OCI-LY7 (cell line): ENCODE measurements around the gene AMOTL1. TPM values are rescaled to one million over a fixed set of nuclear protein-coding genes. Genes with fewer than 3 reads are reported as not detected.

Source experiments
- BruUV-seq: library from RNA; stranded (reverse); fragments of 400-500 nt; replicated peaks from 2 replicates; lab custom pipeline; 2021; lab: Mats Ljungman, UMichigan
- CTCF ChIA-PET: fragments of 300-600 bp; sonication (Branson Sonifier 250); formaldehyde crosslinking; loops from one replicate; lab custom pipeline; 2022; ENCODE audit warnings: antibody characterized with exemption; ENCODE audit not compliant: unreplicated experiment; lab: Charles Lee
- POLR2A ChIA-PET: fragments of 300-600 bp; sonication (Branson Sonifier 250); formaldehyde crosslinking; loops from one replicate; lab custom pipeline; 2022; ENCODE audit warnings: antibody characterized with exemption; lab: Charles Lee
- DNase-seq: peaks from one replicate; pipeline ENCODE4 v3.0.0-alpha.2; 2015; ENCODE audit warnings: low spot score
- H2AFZ ChIP-seq: fragments of 200-600 bp; sonication (generic), shearing (Covaris generic); 2 replicates; pipeline ENCODE4 v1.6.1; 2014; ENCODE audit warnings: mild to moderate bottlenecking, antibody characterized with exemption, low read length, moderate library complexity
- H3K27ac ChIP-seq: fragments of 200-600 bp; sonication (generic); 2 replicates; pipeline ENCODE4 v1.5.1; 2014; ENCODE audit warnings: mixed run types, low read depth, mild to moderate bottlenecking, moderate library complexity, low read length, inconsistent platforms; ENCODE audit not compliant: poor library complexity, severe bottlenecking
- H3K36me3 ChIP-seq: fragments of 200-600 bp; sonication (generic); 2 replicates; pipeline ENCODE4 v1.6.1; 2014; ENCODE audit warnings: mild to moderate bottlenecking, antibody characterized with exemption, low read length, moderate library complexity, mixed read lengths; ENCODE audit not compliant: insufficient read depth
- H3K4me1 ChIP-seq: fragments of 200-600 bp; sonication (generic); 2 replicates; pipeline ENCODE4 v1.5.1; 2014; ENCODE audit warnings: mild to moderate bottlenecking, low read length; ENCODE audit not compliant: insufficient read depth, poor library complexity, severe bottlenecking
- H3K4me2 ChIP-seq: fragments of 200-600 bp; sonication (generic); 2 replicates; pipeline ENCODE4 v1.6.1; 2014; ENCODE audit warnings: mild to moderate bottlenecking, low read length
- H3K4me3 ChIP-seq: fragments of 200-600 bp; sonication (generic); 2 replicates; pipeline ENCODE4 v1.5.1; 2014; ENCODE audit warnings: mild to moderate bottlenecking, low read depth, low read length; ENCODE audit not compliant: poor library complexity, severe bottlenecking
- H3K79me2 ChIP-seq: fragments of 200-600 bp; sonication (generic); 2 replicates; pipeline ENCODE4 v1.6.1; 2016; ENCODE audit warnings: low read depth, mild to moderate bottlenecking, low read length, moderate library complexity, mixed read lengths; ENCODE audit not compliant: insufficient read depth
- H3K9me2 ChIP-seq: fragments of 200-600 bp; sonication (generic); 2 replicates; pipeline ENCODE4 v1.6.1; 2016; ENCODE audit warnings: mild to moderate bottlenecking, low read length, mixed read lengths; ENCODE audit not compliant: insufficient read depth
- H3K9me3 ChIP-seq: fragments of 200-600 bp; sonication (generic); 2 replicates; pipeline ENCODE4 v1.6.1; 2014; ENCODE audit warnings: mild to moderate bottlenecking, mixed run types, low read length, mixed read lengths
- H4K20me1 ChIP-seq: fragments of 200-600 bp; sonication (generic); 2 replicates; pipeline ENCODE4 v1.6.1; 2014; ENCODE audit warnings: mild to moderate bottlenecking, antibody characterized with exemption, low read length, moderate library complexity, mixed read lengths; ENCODE audit not compliant: insufficient read depth
- CTCF ChIP-seq: fragments of 200-600 bp; sonication (generic); conservative IDR thresholded peaks from 2 replicates; pipeline ENCODE4 v1.5.1; 2014; ENCODE audit warnings: mild to moderate bottlenecking, antibody characterized with exemption, low read length, moderate library complexity, mixed read lengths
- EZH2phosphoT487 ChIP-seq: fragments of 200-600 bp; sonication (generic); IDR thresholded peaks from 2 replicates; pipeline ENCODE4 v1.6.1; 2018; ENCODE audit warnings: low read depth, borderline replicate concordance, mild to moderate bottlenecking, mixed run types, antibody characterized with exemption, low read length, moderate library complexity, mixed read lengths
- intact Hi-C: fragments of 100-400 bp; cut with micrococcal nuclease; formaldehyde crosslinking; loops from one replicate; pipeline ENCODE4 v1.10.0; 2022; ENCODE audit not compliant: unreplicated experiment
- total RNA-seq, 2 experiments: library from RNA; depleted of rRNA in 1 of 2; stranded (reverse); fragments of >200 nt in 1 of 2; shearing (Covaris generic) in 1 of 2; gene quantifications; 2 replicates each; pipeline ENCODE4 v1.2.3, GENCODE V29; 2014 to 2022

The AMOTL1 gene
- total RNA-seq, 2 experiments from 2014 or later = not detected

DNA sequence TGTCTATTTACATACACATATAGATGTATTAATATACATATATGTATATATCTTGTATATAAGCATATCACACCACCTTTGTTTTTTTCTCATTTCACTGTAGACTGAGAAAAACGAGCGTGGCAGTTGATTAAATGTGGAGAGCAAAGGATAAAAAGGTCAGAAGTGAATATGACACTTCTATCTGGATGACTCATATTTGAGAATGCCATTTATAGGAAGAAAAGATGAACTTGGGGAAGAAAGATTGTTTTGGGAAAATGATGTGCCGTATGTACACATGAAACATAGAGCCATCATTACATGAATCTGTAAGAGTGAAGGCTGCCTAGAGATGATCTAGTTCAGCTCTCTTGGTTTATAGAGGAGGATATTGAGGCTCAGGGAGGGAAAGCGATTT, 28.7 kb downstream of the AMOTL1 start:
- no peaks in the 10 kb centered on the region for H3K36me3 ChIP-seq
- H3K27ac ChIP-seq = no peak overlapping the region
- intact Hi-C loops = no loop called here
- H3K9me2 ChIP-seq = no peaks in the 10 kb centered on the region
- H3K4me3 ChIP-seq = no peak overlapping the region
- H3K4me2 ChIP-seq = no peak overlapping the region
- POLR2A ChIA-PET = no interaction called here
- no peak overlapping the region for H2AFZ ChIP-seq
- no peaks in the 10 kb centered on the region for H4K20me1 ChIP-seq
- H3K79me2 ChIP-seq = no peaks in the 10 kb centered on the region
- H3K9me3 ChIP-seq = no peaks in the 10 kb centered on the region
- TF ChIP-seq EZH2phosphoT487 (no peak), CTCF (no peak)
- no TSS peak for BruUV-seq
- no peaks in the 10 kb centered on the region for H3K4me1 ChIP-seq
- CTCF ChIA-PET = no interaction called here
- DNase-seq = no peak

DNA sequence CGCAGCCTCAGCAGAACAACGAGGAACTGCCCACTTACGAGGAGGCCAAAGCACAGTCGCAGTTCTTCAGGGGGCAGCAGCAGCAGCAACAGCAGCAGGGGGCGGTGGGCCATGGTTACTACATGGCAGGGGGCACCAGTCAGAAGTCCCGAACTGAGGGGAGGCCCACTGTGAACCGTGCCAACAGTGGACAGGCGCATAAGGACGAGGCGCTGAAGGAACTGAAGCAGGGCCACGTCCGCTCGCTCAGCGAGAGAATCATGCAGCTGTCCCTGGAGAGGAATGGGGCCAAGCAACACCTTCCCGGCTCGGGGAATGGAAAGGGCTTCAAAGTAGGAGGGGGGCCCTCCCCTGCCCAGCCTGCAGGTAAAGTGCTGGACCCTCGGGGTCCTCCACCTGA, 31.6 kb downstream of the AMOTL1 start:
- no peak overlapping the region for H2AFZ ChIP-seq
- no peak for DNase-seq
- no peak overlapping the region for H3K27ac ChIP-seq
- no peak overlapping the region for H3K4me3 ChIP-seq
- intact Hi-C loops = no loop called here
- ChIA-PET CTCF (no interaction called here), POLR2A (no interaction called here)
- no peaks in the 10 kb centered on the region for H3K36me3 ChIP-seq
- H3K9me2 ChIP-seq = no peaks in the 10 kb centered on the region
- TF ChIP-seq EZH2phosphoT487 (no peak), CTCF (no peak)
- no TSS peak for BruUV-seq
- no peaks in the 10 kb centered on the region for H4K20me1 ChIP-seq
- H3K9me3 ChIP-seq = no peaks in the 10 kb centered on the region
- no peaks in the 10 kb centered on the region for H3K4me1 ChIP-seq
- H3K4me2 ChIP-seq = no peak overlapping the region
- no peaks in the 10 kb centered on the region for H3K79me2 ChIP-seq

GRCh38 chr11:94800414-94800813, 32.3 kb downstream of the AMOTL1 start:
- H3K36me3 ChIP-seq = no peaks in the 10 kb centered on the region
- no peaks in the 10 kb centered on the region for H4K20me1 ChIP-seq
- H3K4me1 ChIP-seq = no peaks in the 10 kb centered on the region
- H3K27ac ChIP-seq = no peak overlapping the region
- no peak overlapping the region for H2AFZ ChIP-seq
- no peaks in the 10 kb centered on the region for H3K79me2 ChIP-seq
- no peaks in the 10 kb centered on the region for H3K9me3 ChIP-seq
- intact Hi-C loops = no loop called here
- H3K4me3 ChIP-seq = no peak overlapping the region
- ChIA-PET CTCF (no interaction called here), POLR2A (no interaction called here)
- no peak overlapping the region for H3K4me2 ChIP-seq
- H3K9me2 ChIP-seq = no peaks in the 10 kb centered on the region
- no TSS peak for BruUV-seq
- no peak for DNase-seq
- TF ChIP-seq CTCF = no peak
- TF ChIP-seq EZH2phosphoT487 = no peak
